Adrenal gland (tissue), 5 donors: Measurements from ENCODE around the gene OR7G2.

Experiments
- CTCF ChIP-seq, 6 experiments: fragments of 450-650 bp in 4 of 6; fragments of 200-600 bp in 2 of 6; sonication (generic) in 1 of 6; IDR thresholded peaks; 1 replicate in 5 of 6; 2 replicates in 1 of 6; pipeline versions ENCODE4 v1.5.1 to v1.8.0; 2016 to 2021; ENCODE audit warnings: antibody characterized with exemption in 6 of 6, mild to moderate bottlenecking in 2 of 6, moderate library complexity in 1 of 6
- POLR2A ChIP-seq, 2 donors: fragments of 450-650 bp; IDR thresholded peaks; one replicate each; pipeline ENCODE4 v1.6.1; 2017; ENCODE audit warnings: antibody characterized with exemption in 2 of 2, mild to moderate bottlenecking in 2 of 2, moderate library complexity in 1 of 2
- donor health status: DM: no; HTN: no; CAD: no.

DNA sequence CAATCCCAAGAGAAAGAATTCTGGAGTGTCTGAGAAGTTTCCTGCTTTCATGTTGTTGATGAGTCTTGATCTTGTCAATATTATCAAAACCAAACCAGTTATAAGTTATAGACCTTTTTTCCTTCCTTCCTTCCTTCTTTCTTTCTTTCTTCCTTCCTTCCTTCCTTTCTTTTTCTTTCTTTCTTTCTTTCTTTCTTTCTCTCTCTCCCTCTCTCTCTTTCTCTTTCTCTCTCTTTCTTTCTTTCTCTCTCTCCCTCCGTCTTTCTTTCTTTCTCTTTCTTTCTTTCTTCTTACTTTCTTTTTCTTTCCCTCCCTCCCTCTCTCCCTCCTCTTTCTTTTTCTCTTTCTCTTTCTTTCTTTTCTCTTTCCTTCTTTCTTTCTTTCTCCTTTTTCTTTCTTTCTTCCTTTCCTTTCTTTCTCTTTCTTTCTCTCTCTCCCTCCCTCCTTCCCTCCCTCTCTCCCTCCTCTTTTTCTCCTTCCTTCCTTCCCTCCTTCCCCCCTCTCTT, 19.7 kb upstream of the OR7G2 start, which contains the start of gene OR7G3:
- TF ChIP-seq CTCF (IDR thresholded peaks at IDR 0.05) (no peak), POLR2A (IDR thresholded peaks at IDR 0.05) (no peak)
